ENCODE results near the gene ASPSCR1.
"Not testable (repeated sequence)": the region's sequence is repeated elsewhere in the genome, so short reads cannot be mapped to it uniquely, and the experiment has no call there.

The ASPSCR1 gene

GRCh38 chr17:81942167-81942553, 35.3 kb upstream of the ASPSCR1 start:
- no peak for DNase-seq

GRCh38 chr17:81944858-81945257, 32.6 kb upstream of the ASPSCR1 start:
- no peak for DNase-seq

- no peak for DNase-seq
These were observed 30.2 kb upstream of the ASPSCR1 start, which contains the start of gene MYADML2 for GRCh38 chr17:81947189-81947588. TSS of gene MYADML2 (minus strand) at chr17:81947233. CDS start at chr17:81941741, 5,492 bp downstream.

- no peak for DNase-seq
These were observed 28.6 kb upstream of the ASPSCR1 start for GRCh38 chr17:81948635-81949378.

GRCh38 chr17:81950501-81950900, 26.9 kb upstream of the ASPSCR1 start:
- no peak for DNase-seq

GRCh38 chr17:81951785-81952684, 25.4 kb upstream of the ASPSCR1 start:
- DNase-seq, result no peak

GRCh38 chr17:81952792-81953228, 24.6 kb upstream of the ASPSCR1 start:
- no peak for DNase-seq

GRCh38 chr17:81953443-81953842, 24.0 kb upstream of the ASPSCR1 start:
- DNase-seq, result not testable (repeated sequence)

GRCh38 chr17:81954131-81955057, 23.0 kb upstream of the ASPSCR1 start:
- no peak for DNase-seq

- DNase-seq, result no peak
These were observed 22.3 kb upstream of the ASPSCR1 start for GRCh38 chr17:81955058-81955681.

GRCh38 chr17:81955756-81956544, 21.5 kb upstream of the ASPSCR1 start:
- no peak for DNase-seq

- DNase-seq, result no peak
These were observed 20.5 kb upstream of the ASPSCR1 start for GRCh38 chr17:81956607-81957589.

- DNase-seq, result no peak
These were observed 19.6 kb upstream of the ASPSCR1 start for GRCh38 chr17:81957691-81958432.

GRCh38 chr17:81958633-81959342, 18.6 kb upstream of the ASPSCR1 start:
- DNase-seq, result no peak

- DNase-seq, result peak; percentile 63
These were observed 17.9 kb upstream of the ASPSCR1 start for GRCh38 chr17:81959362-81960129.

- peak; percentile 41 for DNase-seq
These were observed 17.1 kb upstream of the ASPSCR1 start for GRCh38 chr17:81960130-81960958.

GRCh38 chr17:81961087-81961511, 16.3 kb upstream of the ASPSCR1 start, which contains the start of gene NOTUM:
TSS of gene NOTUM (minus strand) at chr17:81961187. CDS start at chr17:81960909, 278 bp downstream.
- no peak for DNase-seq

All from NCI-H146 (cell line).